ENCODE measurements around the gene ARMH1.
A peak's percentile ranks its signal among the peaks of the same experiment; 100 is the strongest.
"Not testable (repeated sequence)": the region's sequence is repeated elsewhere in the genome, so short reads cannot be mapped to it uniquely, and the experiment has no call there.

The ARMH1 gene

DNA sequence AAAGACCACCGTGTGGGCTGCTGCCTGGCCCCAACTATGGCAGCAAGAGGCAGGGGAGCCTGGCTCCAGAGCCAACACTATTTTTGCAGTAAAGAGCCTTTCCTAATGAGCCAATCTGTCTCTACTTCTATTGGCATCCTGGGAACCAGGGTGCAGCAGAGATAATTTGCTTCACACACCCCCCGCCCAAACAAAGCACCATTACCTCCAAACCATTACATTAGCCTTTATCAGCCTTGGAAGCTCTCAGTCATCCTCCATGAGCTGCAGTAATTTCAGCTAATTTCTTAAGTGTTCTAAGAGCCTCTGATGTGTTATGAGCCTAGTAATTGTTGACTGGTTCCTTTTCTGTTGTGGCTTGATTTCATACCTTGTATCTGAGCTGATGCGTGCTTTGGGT is 21.6 kb downstream of the ARMH1 start:
- no peak for DNase-seq

DNA sequence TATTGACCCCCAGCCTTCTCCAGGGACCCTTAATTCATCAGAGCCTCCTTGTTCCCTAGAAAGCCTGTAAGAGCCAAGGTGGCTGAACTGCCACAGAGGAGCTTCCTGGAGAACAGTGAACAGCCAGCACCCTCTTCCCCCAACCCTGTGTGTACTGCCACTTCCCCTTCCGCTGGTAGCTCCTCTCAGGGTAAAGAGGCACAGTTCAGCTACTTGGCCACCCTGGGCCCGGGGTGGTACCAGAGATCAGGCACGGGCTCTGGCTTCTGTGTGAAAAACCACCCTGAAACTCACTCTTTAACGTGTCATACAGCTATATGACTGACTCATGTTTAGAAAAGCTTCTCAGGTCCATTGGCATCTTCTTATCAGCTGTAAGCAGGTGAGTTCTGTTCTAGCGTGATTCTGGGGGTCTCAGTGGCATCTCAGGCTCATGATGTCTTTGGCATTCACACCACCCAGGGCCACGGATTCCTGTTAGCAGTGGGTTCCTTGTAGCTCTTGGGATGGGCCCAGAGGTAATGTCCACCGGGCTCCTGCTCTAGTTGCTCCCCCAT is 22.4 kb downstream of the ARMH1 start:
- DNase-seq, result peak; percentile 73

DNA sequence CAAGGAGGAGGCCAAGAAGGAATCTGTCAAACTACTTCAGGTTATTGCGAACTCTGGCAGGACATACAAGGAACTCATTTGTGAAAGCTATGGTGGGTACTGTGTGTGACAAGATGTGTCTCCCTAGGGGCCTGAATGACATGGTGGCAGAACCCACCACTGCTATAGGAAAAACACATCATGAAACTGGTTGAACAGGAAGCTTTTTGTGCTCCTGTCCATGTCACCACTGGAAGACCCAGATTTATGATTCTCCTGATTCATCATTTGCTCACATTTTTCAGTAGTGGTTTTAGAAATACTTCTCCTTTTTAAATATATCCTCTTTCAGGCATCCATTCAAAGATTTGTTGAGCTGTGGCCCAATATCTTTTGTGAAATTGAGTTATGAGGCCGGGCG is 23.6 kb downstream of the ARMH1 start:
- DNase-seq, result no peak

DNA sequence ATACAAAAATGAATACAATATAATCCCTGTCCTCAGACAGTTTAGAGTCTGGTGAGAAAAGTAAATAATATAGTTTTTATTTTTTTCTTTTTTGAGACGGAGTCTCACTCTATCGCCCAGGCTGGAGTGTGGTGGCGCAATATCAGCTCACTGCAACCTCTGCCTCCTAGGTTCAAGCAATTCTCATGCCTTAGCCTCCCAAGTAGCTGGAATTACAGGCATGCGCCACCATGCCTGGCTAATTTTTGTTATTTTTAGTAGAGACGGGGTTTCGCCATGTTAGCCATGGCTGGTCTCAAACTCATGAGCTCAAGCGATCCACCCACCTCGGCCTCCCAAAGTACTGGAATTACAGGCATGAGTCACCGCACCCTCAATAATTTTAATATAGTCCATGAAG is 24.9 kb downstream of the ARMH1 start:
- DNase-seq, result not testable (repeated sequence)

DNA sequence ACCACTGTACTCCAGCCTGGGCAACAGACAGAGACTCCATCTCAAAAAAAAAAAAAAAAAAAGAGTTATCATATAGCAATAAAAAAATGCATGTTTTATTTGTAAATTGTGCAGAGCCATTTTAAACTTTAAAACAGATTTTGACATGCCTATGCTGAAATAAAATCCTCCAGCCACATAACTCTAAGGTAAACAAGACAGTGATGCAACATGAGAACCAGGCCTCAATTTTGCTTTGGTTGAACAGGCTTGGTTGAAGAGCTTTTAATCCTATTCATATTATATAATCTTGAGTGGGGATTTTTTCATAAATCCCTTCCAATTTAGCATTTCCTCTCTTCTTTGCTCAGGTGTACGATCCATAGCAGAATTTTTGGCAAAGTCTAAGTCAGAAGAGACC is 26.1 kb downstream of the ARMH1 start:
- no peak for DNase-seq

DNA sequence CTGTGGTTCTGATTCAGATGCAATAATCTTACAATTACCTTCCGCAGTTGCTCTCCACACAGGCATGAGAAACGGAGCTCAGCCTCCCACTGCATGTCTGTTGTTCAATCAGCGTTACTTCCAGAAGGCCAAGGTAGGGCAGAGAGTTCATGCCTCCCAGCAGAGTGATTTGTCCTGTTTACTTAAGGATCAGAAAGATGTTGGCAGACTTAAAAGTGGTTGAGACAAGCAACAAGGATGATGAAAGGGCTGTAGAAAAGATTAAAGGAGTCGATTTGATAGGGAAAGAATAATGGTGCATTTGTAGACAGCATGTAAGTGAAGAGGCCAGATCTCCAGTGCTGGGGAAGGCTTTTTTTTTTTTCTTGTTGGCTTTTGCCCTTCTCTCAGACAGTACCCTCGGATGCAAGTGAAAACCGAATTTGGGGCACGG is 26.6 kb downstream of the ARMH1 start:
- DNase-seq, result no peak

DNA sequence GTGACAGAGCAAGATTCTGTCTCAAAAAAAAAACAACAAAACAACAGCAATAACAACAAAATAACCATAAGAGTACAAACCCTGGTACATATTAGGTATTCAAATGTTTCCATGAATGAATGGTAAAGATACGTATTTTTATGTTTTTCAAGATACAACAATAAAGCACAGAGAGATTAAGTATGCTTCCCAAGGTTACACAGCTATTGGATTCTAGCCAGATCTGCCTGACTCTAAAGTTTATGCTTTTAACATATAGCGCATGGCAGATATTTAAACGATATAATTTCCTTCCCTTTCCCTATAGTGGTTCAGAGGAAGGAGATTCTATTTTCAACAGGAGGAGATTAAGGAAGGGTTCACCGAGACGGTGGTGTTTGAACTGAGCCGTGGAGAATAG is 31.0 kb downstream of the ARMH1 start:
- DNase-seq, result no peak

DNA sequence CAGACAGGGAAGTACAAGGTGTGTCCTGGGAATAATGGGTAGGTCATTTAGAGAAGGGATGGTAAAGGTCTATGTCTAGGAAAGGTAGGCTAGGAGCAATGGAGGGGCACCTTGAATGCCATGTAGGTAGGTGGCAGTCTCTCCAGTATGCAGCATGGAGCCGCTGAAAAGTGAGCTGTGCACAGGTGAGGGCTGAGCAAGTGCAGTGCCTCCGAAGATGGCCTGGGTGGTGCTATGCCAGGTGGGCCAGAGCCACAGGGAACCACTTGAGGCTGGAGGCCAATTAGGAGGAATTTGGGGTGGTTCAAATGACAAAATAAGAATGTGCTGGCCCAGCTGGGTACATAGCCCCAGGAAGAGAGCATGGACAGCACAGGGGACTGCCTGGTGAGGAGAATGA is 31.4 kb downstream of the ARMH1 start:
- no peak for DNase-seq

DNA sequence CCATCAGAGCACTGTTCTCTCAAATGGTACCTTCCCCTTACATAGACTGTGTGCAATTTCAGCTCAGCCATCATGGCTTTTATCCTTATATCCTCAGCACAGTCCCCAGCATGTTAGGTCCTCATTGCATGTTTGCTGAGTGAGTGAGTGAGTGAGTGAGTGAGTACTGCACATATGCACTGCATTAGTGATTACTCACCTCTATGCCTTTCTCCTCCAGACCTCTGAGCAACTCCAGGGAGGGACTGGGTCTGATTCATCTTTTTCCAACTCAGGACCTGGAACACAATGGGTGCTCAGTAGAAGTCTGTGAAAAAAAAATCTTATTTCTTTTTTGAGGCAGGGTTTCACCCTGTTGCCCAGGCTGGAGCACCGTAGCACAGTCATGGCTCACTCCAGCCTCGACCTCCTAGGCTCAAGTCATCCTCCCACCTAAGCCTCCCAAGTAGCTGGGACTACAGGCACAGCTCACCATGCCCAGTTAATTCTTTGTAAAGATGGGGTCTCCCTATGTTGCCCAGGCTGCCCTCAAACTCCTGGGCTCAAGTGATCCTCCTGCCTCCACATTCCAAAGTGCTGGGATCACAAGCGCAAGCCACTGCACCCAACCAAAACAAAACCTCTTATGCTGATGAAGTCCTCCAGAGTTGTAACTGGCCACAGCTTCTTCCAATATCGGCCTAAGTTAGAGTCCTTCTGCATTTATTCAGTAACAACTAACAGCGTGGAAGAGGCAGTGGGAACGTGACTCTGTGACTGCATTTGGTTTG is 32.8 kb downstream of the ARMH1 start:
- no peak for DNase-seq

DNA sequence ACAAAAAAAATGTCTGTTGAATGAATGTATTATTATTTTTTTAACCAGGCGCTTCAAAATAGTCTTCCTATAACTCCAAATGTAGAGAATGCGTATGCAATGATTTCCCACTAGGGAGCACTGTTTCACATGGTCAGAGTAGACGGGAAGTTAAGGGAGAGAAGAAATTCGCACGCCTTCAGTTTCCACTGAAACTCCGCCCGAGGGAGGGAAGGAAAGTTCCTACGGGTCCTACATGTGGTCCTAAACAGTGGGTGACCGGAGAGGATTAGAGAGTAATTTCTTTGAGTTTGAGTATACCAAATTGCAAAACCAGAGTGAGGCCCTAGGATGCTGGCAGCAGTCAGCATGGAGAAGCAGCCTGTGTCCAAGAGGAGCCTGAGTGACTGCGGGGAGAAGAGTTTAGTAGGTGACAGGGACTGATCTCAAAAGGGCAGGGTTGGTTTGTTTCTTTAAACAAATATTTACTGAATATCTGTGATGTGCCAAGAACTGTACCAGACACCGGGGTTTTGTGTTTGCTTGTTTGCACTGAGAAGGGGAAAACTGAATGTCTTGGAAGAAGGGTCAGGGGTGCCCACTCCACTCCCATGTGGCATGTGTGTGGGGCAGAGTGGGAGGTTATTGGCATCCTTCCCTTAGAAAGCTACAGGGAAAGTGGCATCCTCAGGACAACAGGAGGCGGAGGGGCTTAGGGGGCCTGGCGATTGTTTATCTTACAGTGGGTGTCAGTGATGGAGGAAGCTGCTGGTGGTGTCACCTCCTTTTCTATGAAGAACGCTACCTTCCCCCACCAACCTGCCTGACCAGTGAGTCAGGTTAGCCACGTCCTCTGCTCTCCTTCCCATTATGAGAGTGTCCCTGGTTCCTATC is 33.7 kb downstream of the ARMH1 start:
- no peak for DNase-seq

DNA sequence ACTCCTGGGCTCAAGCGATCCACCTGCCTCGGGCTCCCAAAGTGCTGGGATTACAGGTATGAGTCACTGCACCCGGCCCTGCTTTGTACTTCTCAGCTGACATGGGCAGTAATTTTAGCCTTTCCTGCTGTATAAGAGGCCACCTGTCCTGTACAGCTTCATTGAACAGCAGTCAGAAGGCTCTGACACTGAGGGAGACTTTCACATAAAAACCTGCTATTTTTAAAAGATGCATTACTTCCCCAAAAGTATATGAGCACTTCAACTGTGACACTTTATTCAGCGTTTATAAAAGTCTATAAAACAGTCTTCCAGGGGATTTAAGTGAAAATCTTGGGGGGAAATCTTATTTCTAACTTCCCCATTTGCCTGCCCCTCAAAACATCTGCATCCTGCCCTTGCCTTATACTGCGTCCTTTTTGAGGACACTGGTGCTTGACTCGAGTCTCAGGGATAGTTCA is 38.8 kb downstream of the ARMH1 start:
- no peak for DNase-seq

DNA sequence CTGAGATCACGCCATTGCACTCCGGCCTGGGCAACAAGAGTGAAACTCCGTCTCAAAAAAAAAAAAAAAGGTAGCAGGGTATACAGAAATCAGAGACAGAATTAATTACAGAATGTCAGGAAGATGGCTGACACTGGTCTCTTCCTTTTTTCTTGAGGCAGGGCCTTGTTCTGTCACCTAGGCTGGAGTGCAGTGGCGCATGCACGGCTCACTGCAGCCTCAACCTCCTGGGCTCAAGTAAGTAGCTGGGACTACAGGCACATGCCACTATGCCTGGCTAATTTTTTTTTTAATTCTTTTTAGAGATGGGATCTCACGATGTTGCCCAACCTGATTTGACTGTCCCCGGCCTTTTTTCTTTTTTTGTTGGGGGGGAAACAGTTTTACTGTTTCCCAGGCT is 40.0 kb downstream of the ARMH1 start:
- no peak for DNase-seq

DNA sequence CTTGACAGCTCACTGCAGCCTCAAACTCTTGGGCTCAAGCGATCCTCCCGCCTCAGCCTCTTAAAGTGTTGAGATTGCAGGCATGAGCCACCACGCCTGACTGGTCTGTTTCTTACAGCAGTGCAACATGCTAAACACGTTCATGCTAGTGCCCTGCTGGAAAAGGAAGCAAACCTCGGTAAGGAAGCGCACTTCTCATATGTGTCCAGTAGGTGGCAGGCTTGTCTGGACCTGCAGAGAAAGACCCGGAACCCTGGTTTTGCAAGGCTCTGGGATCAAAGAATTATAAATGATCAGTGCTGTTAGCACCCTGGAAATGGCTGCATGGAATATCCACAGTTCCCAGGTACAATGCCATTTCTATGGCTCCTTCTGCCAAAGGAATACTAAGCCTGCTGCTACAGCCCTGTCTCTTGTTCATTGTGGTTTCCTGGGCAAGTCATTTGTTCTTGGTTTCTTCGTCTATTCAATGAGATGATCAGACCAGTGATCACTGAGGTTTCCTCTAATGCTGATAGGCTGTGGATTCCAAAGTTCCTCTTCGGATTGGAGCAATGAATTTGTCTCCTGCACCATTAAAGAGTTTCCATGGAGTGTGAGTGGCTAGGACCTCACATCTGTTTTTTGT is 40.5 kb downstream of the ARMH1 start:
- peak; percentile 82 for DNase-seq

DNA sequence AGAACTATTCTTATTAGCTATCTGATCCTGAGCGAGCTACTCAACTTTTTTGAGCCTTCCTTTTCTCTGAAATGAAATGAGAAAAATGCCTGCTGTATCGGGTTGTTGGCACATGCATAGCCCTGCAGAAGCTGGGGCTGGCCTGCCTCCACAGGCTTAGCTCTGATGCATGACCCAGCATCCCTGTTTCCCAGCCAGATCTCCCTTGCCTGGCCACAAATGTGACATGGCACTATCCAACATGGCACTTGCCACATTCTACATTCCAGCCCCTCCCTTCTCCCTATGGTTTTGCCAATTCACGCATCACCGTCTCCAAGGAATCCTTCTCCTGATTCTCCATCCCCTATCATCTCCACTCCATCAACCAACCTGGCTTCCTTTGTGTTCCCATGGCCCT is 42.6 kb downstream of the ARMH1 start:
- no peak for DNase-seq

DNA sequence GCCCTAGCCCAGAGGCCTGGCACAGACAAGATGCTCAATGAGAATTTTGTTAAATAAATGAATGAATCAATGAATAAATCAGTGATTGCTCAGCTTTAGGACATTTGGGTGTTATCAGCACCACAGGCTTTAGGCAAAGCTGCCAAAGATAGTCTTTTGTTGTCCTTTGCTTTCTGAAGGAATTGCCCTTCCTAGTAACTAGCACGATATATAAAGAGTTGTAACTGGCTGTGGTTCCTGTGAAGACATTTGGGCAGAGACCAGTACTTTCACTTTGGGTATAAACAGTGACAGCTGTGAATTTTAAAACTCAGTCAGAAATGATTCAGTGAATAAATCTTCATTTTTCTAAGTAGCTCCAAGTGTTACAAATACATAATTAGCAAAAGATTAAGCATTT is 43.1 kb downstream of the ARMH1 start:
- no peak for DNase-seq

DNA sequence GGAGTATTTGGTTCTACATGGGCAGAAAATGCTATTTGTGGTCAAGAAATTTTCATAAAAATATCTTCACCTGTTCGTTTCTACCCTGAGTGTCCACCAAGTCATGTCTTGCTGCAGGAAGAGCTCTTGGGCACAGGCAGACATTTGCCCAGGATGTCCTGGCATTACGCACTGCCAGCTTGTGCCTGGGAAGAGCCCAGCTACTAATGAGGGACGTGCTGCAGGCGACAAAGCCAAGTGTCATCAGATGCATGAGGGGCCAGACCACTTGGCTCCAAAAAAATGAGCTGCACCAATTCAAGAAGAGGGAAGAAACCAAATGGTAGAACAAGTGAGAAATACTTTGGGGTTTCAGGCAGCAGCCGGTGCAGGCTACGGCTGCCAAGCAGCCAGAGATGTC is 43.6 kb downstream of the ARMH1 start:
- no peak for DNase-seq

DNA sequence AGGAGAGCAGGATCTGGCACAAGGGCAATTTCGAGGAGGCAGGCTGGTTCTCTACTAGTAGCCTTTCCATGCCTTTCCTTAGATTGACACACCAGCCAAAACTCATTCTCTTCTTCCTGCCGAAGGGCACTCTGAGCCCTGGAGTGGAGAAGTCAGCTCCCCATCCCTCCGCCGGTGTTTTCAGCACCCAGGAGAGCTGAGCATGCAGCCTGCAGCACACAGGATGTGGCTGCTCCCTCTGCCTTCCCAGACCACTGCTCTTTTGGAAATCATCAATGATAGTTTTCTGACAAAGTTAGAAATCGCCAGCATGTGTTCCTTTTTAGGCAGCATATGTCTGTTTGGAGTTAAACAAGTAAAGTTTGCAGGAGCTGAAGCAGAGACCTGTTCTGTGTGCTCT is 44.8 kb downstream of the ARMH1 start:
- no peak for DNase-seq

DNA sequence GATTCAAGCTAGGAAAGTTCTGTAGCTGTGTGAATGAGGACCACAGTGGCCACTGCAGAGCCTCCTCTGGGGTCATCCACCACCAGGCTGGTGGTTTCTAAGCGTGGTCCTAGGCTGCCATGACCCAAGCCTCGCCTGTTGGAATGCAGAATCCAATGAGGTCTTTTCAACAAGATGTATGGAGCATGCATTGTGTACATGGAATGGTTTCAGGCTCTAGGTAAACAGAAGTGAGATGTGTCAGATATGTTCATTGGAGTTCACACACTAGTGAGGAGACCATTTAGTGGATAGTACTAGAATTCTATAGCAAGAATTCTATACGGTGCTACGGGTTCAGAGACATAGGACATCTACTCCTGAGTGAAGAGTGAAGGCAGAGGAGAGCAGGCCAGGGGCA is 45.8 kb downstream of the ARMH1 start:
- DNase-seq, result no peak

DNA sequence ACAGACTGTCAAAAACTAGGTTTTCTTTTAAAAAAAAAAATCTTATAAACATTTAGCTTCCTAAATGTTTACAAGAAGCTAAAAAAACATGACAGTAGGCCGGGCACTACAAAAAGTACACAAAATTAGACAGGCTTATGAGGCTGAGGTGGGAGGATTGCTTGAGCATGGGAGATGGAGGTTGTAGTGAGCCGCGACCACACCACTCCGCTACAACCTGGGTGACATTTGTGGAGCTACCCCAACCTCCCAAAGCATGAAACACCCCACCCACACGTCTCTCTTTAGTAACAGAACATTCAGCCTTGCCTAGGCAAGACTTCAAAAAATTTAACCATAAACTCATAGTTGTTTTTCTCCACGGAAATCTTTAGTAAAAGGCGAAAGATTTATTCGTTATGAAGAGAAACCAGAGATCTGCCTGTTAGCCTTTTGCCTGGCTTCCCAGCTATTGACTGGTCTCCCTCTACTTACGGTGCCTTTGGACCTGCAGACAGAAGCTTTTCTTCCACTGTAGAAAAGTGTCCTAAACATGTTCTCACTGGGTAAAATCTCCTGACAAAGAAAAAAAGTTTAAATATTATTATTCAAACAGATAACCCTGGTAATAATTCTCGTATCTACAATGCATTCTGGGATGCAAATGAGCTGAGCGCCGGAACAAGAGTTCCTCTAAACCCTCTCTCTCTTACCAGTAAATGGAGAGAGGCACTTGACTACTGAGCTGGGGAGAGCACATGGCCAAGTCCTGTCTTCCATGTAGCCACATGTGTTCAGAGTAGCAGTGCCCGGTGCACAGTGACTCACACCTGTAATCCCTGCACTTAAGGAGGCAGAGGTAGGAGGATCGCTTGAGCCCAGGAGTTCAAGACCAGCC is 47.2 kb downstream of the ARMH1 start:
- peak; percentile 81 for DNase-seq

DNA sequence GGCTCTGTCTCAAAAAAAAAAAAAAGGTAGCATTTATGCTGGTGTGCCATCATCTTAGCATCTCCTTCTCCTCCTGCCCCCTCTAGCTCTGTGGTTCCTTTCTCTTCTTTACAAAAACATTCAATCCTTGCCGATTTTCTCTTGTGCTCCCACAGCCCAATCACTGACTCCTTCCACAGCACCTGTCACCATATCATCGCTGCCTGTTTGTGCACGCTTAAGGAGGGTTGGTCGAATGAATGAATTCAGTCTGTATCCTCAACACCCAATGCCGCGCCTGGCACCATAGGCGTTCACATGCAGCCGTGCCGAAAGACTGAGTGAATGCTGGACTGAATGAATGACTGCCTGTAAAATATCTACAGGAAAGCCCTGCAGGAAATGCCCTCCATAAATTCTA is 48.5 kb downstream of the ARMH1 start:
- DNase-seq, result peak; percentile 75

DNA sequence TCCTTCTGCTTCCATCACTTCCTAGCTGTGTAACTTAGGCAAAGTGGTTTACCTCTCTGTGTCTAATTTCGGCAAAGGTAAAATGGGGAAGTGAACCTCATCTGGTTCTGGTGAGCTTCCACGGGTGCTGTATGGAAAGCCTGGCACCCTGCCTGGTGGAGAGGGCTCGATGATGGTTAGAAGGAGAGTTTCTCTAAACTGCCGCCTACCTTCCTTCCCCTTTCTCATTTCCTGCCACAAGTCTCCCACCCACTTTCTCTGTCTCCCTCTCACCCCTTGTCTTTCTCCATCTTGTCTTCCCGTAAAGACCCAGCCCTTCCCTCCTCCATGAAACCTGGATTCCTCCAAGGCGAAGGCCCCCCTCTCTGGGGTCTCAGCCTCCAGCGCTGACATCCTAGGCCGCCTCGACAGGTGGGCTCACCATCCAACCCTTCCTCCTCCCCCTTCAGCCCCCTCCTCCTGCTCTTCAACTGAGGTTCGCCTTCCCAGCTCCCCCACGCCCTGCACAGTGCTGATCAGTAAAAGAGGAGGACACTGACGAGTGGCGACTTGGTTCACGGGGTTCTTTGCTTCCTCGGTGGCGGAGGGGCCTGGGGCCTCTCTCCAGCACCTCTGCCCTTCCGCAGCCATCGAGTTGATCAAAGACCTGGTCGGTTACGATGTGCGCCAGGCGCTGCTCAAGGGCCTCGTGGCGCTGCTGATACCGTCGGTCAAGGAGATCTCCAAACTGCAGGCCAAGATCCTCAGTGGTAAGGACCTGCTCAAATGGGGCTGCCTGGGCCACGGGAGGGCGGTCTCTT is 49.2 kb downstream of the ARMH1 start:
- DNase-seq, result peak; percentile 83
